ENCODE results near the gene RNGTT.

RNGTT gene

GRCh38 chr6:88899569-88900316, 63.7 kb downstream of the RNGTT start:
- TF ChIP-seq TAF1 (IDR thresholded peaks at IDR 0.05; ENCODE audit: borderline replicate concordance, insufficient read depth, low read length), result no peak
- TF ChIP-seq REST (IDR thresholded peaks at IDR 0.05; ENCODE audit: insufficient read depth in 1 of 2, low read depth in 2 of 2, low read length in 2 of 2), result no peak
- TF ChIP-seq POLR2AphosphoS5 (IDR thresholded peaks at IDR 0.05; ENCODE audit: low read depth, low read length), result no peak
- no peak for TF ChIP-seq FOXP2 (optimal IDR thresholded peaks at IDR 0.05; ENCODE audit: borderline replicate concordance, extremely low read depth, extremely low read length, insufficient read depth)
- no peak for TF ChIP-seq SIN3A (IDR thresholded peaks at IDR 0.05; ENCODE audit: borderline replicate concordance, insufficient read depth, low read length)

GRCh38 chr6:88895911-88896310, 67.5 kb downstream of the RNGTT start:
- no peak for TF ChIP-seq SIN3A (IDR thresholded peaks at IDR 0.05; ENCODE audit: borderline replicate concordance, insufficient read depth, low read length)
- TF ChIP-seq REST (IDR thresholded peaks at IDR 0.05; ENCODE audit: insufficient read depth in 1 of 2, low read depth in 2 of 2, low read length in 2 of 2), result no peak
- TF ChIP-seq POLR2AphosphoS5 (IDR thresholded peaks at IDR 0.05; ENCODE audit: low read depth, low read length), result no peak
- no peak for TF ChIP-seq FOXP2 (optimal IDR thresholded peaks at IDR 0.05; ENCODE audit: borderline replicate concordance, extremely low read depth, extremely low read length, insufficient read depth)
- no peak for TF ChIP-seq TAF1 (IDR thresholded peaks at IDR 0.05; ENCODE audit: borderline replicate concordance, insufficient read depth, low read length)

- TF ChIP-seq SIN3A (IDR thresholded peaks at IDR 0.05; ENCODE audit: borderline replicate concordance, insufficient read depth, low read length) (no peak), REST (IDR thresholded peaks at IDR 0.05; ENCODE audit: insufficient read depth in 1 of 2, low read depth in 2 of 2, low read length in 2 of 2) (no peak), POLR2AphosphoS5 (IDR thresholded peaks at IDR 0.05; ENCODE audit: low read depth, low read length) (no peak), TAF1 (IDR thresholded peaks at IDR 0.05; ENCODE audit: borderline replicate concordance, insufficient read depth, low read length) (no peak), FOXP2 (optimal IDR thresholded peaks at IDR 0.05; ENCODE audit: borderline replicate concordance, extremely low read depth, extremely low read length, insufficient read depth) (no peak)
Observed at GRCh38 chr6:88890860-88891845, 72.3 kb downstream of the RNGTT start.

- TF ChIP-seq REST (IDR thresholded peaks at IDR 0.05; ENCODE audit: insufficient read depth in 1 of 2, low read depth in 2 of 2, low read length in 2 of 2) (no peak), SIN3A (IDR thresholded peaks at IDR 0.05; ENCODE audit: borderline replicate concordance, insufficient read depth, low read length) (no peak), FOXP2 (optimal IDR thresholded peaks at IDR 0.05; ENCODE audit: borderline replicate concordance, extremely low read depth, extremely low read length, insufficient read depth) (no peak), POLR2AphosphoS5 (IDR thresholded peaks at IDR 0.05; ENCODE audit: low read depth, low read length) (no peak), TAF1 (IDR thresholded peaks at IDR 0.05; ENCODE audit: borderline replicate concordance, insufficient read depth, low read length) (no peak)
Observed at GRCh38 chr6:88890394-88890793, 73.0 kb downstream of the RNGTT start.
